HG03064 (cell line): ENCODE measurements around the gene GRK2.
A peak's percentile ranks its signal among the peaks of the same experiment; 100 is the strongest.

Source experiments
- ATAC-seq: cut with Tn5 transposase; IDR thresholded peaks from one replicate; pipeline ENCODE4 v1.9.1; 2021; ENCODE audit warnings: low read depth; ENCODE audit not compliant: unreplicated experiment

Gene GRK2

DNA sequence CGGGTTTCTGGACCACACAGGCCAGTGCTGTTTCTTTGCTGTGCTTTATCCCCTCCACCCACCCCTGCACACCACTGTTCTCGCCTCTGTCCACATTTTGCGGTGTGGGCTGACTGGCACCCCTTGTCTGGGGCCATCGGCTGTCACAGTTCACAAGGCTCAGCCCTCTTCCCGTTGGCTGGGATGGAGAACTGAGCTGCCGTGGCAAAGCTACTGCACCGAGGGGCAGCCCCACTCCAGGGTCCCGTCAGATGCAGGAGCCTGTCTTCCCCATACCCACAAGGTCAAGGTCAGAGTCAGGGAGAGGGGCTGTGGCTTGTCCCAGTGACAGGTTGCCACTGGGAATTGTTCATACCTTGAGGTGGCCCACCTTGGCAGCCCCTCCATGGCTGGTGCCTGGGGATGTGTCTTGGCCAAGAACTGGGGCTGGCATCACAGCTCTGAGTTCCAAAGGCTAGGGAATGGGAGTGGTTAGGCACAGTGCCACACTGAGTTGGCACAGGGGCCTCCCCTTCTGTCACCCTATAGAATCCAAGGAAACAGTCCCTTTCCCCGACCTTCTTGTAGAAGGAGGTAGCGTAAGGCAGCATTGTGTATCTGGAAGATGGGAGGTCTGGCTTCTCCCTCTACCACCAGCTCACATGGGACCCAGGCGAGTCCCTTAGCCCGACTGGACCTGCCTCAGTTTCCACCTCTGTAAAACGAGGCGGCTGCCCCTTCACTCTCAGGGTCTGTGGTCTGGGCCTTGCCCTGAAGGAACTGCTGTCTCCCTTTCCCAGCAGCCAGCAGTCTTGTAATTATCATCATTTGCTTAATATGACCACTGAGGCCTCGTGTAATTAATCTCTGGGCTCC is 3.4 kb downstream of the GRK2 start:
- no peak for ATAC-seq

- no peak for ATAC-seq
These were observed 4.3 kb downstream of the GRK2 start for GRCh38 chr11:67270256-67271204.

GRCh38 chr11:67271205-67271540 is 4.9 kb downstream of the GRK2 start:
- ATAC-seq: no peak

- no peak for ATAC-seq
These were observed 5.4 kb downstream of the GRK2 start for GRCh38 chr11:67271541-67272284.

DNA sequence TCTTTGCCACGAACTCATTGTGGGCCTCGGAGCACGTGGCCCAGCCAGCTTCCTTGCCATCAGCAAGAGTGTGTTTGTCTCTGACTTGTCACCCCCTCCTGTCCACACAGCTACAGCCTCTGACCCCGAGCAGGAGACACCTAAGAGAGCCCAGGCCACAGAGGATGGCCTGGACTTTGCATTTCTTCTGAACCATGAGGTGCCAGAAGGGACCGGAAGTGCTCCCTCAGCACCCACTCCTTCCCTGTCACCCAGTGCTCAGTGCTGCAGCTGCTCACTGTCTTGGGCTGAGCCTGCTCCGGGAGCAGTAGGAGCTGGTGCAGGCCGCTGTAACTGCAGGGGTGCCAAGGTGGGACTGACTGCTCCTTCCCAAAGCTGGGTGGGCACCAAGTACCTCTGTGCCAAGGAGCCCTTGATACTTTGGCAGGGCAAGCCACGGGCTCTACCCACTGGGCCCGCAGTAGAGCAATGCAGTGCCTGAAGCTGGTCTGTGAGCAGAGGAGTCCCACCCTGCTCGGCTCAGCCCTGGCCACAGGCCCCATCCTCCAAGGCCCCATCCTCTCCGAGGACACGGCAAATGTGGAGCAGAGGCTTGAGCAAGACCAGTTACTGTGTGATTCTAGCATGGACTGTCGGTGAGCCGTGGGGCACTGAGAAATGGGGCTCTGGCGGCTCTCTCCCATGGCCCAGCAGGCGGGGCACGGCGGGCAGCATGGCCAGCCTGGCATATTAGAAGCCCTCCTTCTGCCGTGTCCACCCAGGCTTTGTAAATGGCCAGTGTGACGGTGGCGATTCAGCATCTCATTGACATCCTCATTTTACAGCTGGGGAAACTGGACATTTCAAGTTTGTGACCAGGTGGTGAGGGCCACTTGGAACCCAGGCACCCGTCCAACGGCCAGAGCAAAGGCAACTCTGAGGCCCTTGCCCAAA is 6.3 kb downstream of the GRK2 start:
- no peak for ATAC-seq

GRCh38 chr11:67273260-67273990 is 7.2 kb downstream of the GRK2 start:
- ATAC-seq: no peak

GRCh38 chr11:67274768-67275605 is 8.7 kb downstream of the GRK2 start:
- ATAC-seq: no peak

- no peak for ATAC-seq
These were observed 9.5 kb downstream of the GRK2 start for GRCh38 chr11:67275606-67276409.

GRCh38 chr11:67276781-67277230 is 10.5 kb downstream of the GRK2 start:
- peak; percentile 24 for ATAC-seq

DNA sequence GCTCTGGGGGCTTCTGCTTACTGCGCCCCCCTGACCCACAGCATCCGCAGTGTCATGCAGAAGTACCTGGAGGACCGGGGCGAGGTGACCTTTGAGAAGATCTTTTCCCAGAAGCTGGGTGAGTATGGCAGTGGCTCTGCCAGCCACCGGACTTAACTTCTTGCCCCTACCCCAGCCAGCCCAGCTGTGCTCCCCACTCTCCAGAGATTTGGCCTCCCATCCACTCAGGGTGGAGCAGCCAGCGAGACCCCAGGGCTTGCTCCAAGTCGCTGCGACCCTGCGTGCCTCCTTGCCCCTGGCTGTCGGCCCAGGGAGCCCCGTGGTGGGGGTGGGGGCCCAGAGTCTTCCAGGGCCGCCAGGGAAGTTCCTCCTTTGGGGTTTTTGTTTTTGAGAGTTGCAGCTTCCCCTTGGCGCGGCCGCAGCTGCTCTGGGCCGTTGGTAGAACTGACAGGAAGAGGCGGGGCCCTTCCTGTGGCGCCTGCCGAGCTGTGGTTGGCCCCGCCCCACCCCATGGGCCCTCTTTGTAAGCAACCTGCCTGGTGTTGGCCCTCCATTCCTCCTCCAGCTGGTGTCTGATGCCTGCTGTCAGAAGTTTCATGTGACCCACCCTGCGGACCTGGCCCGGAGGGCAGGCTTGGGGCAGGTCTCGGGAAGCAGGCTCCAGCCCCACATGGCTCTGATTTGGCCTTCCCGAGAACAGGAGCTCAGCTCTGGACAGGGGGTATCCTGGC is 11.1 kb downstream of the GRK2 start:
- ATAC-seq: peak; percentile 68

- ATAC-seq: no peak
These were observed 12.1 kb downstream of the GRK2 start for GRCh38 chr11:67278135-67278938.

- no peak for ATAC-seq
These were observed 12.8 kb downstream of the GRK2 start for GRCh38 chr11:67278939-67279588.

- ATAC-seq: no peak
These were observed 13.5 kb downstream of the GRK2 start for GRCh38 chr11:67279589-67280340.

GRCh38 chr11:67280341-67280787 is 14.1 kb downstream of the GRK2 start:
- ATAC-seq: no peak
